LHCN-M2 (cell line): ENCODE results near the gene PDK4. TPM values are rescaled to one million over a fixed set of nuclear protein-coding genes. Genes with fewer than 3 reads are reported as not detected.
"Not testable (repeated sequence)": the region's sequence is repeated elsewhere in the genome, so short reads cannot be mapped to it uniquely, and the experiment has no call there.

Experiments
- DNase-seq: peaks from one replicate; pipeline ENCODE4 v3.0.0-alpha.2; 2012; ENCODE audit warnings: low read depth
- total RNA-seq: library from RNA; depleted of rRNA; stranded (reverse); fragments of >200 nt; gene quantifications from 2 replicates; pipeline ENCODE4 v1.2.3, GENCODE V29; 2014

The PDK4 gene
- total RNA-seq, 1 experiment from 2014 or later: 0.46 TPM

DNA sequence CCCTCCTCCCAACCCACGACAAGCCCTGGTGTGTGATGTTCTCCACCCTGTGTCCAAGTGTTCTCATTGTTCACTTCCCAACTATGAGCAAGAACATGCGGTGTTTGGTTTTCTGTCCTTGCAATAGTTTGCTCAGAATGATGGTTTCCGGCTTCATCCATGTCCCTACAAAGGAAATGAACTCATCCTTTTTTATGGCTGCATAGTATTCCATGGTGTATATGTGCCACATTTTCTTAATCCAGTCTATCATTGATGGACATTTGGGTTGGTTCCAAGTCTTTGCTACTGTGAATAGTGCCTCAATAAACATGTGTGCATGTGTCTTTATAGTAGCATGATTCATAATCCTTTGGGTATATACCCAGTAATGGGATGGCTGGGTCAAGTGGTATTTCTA lies 8.5 kb upstream of the PDK4 start:
- DNase-seq: not testable (repeated sequence)

GRCh38 chr7:95604397-95604796 lies 8.1 kb upstream of the PDK4 start:
- not testable (repeated sequence) for DNase-seq

GRCh38 chr7:95602421-95602820 lies 6.1 kb upstream of the PDK4 start:
- DNase-seq: no peak

GRCh38 chr7:95601316-95601715 lies 5.0 kb upstream of the PDK4 start:
- no peak for DNase-seq

DNA sequence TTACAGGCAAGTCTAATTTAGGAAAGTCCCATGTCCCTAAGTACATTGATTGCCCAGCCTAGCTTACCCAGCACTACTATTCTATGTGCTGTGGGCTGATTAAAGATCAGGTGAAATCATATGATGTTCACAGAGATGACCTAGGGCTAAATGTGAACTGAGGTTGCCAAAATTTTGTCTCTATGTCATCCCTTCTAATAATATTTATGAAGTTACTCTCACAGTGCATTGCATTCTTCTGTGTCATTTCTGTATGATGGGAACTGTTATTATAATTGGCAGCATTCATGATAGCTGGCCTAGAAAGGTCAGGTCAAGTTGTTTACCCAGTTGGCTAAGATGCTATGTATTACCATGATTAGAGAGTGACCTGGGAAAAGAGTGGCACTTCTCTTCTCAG lies 2.8 kb upstream of the PDK4 start:
- DNase-seq: no peak

DNA sequence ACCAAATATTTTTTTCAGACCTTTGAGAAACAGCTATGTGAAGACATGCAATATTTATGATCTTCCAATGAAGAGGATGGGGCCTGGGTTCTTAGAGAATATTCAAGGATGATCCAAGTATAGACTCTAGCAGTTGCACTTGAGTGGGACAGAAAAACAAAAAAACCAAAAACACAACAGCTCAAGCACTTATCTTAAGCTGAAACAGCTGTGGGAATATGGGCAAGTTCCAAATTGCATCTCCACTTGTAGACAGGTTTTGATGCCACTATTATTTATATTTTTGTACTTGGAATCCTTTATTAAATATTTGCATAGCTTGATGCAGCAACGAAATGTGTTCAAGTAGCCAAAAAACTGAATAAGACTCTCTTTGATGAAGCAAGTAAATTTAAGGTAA lies 2.2 kb upstream of the PDK4 start:
- DNase-seq: no peak

DNA sequence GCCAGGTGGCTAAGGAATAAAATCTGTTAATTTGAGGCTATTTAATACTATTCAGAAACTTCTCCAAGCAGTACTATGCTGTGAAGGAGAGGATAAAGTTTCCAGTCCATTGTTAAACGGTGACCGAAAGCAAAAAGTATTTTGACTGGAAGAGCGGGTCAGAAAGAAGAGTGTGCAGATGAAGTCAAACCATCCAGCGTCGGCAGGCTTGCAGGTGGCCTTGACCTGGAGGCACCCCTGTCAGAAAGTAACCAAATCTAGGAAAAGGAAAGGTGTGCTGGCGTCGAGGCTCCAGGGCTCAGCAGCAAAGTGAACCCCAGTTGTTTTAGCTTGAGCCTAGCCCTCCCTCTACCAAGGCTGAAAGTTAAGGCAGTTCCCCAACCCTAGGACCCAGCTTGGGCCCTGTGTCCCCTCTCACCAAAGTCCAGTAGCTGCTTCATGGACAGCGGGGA lies 544 bp downstream of the PDK4 start:
- DNase-seq: no peak

- DNase-seq: no peak
Observed at GRCh38 chr7:95594185-95594584, 2.1 kb downstream of the PDK4 start.

- DNase-seq: no peak
Observed at GRCh38 chr7:95593343-95593742, 3.0 kb downstream of the PDK4 start.

GRCh38 chr7:95592570-95592969 lies 3.7 kb downstream of the PDK4 start:
- no peak for DNase-seq

- no peak for DNase-seq
Observed at GRCh38 chr7:95590387-95591248, 5.7 kb downstream of the PDK4 start.

DNA sequence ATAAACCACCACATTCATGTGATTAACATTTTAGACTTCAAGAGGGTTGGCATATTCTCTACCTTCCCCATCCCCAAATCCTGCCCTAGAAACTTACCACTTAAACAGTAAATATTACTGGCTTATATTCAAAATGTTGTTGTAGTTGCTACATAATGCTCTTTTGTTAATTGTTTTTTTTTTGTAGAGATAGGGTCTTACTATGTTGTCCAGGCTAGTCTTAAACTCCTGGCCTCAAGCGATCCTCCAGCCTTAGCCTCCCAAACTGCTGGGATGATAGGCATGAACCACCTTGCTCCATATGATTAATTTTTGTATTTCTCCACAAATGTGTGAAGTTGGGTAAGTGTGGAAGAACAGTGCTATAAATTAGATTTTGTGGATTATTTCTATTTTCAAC lies 6.5 kb downstream of the PDK4 start:
- DNase-seq: no peak

DNA sequence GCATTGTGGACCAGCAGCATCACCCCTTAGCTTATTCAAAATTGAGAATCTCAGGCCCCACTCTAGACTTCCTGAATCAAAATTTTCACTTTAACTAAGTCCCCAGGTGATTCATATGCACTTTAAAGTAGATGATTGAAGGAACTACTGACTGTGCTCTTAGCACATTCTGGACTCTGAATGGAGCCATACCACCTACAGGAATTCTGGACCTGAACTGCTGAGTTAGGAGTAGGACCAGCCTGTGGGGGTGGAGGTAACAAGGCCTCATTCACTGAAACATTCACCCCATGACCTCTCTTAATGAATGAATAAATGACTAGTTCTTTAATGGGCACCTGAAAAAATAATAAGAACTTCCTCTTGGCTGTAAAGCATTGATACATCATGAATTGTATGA lies 7.3 kb downstream of the PDK4 start:
- no peak for DNase-seq

GRCh38 chr7:95586951-95587301 lies 9.4 kb downstream of the PDK4 start:
- no peak for DNase-seq

DNA sequence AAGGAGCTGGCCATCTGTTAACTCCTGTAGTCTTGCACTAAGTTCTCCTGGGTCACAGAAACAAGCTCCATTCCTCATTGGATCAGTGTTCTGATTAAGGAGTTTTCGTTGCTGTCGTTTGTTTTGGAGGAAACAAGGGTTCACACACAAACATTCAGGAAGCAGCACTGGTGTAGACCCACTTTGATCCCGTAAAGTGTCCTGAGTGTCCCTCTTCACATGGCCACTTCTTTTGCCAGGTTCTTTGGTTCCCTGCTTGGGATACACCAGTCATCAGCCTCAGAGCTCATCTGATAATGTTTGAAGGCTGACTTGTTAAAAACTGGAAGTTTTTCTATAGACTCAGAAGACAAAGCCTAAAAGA lies 10.9 kb downstream of the PDK4 start:
- no peak for DNase-seq

DNA sequence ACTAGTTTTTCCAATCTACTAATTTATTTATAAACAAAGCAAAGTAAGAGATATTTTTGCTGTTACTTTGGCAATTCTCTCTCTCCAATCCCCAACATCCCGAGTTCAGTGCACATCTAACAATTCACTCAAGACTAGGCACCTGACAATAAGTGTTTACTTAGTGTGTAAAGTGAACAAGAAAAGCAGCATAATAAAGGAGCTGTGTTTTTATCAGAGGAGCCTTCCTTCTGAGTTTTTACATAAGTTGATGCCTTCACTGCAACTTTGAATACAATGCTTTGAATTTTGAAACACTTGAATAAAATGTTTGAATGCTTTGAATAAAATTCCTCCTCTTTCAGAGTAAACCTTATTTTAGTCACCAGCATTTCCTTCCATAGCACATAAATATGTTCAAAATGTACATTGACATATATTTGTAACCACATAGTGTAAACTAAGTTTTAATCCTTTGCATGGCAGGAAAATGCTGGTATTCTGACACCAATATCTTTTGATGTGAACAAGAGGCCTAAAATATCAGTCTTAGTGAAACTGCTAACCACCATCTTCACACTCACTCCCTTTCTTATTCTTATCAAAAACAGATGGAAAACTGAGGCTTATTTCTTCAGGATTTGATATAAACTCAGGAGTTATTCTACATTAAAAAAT lies 11.4 kb downstream of the PDK4 start:
- no peak for DNase-seq

DNA sequence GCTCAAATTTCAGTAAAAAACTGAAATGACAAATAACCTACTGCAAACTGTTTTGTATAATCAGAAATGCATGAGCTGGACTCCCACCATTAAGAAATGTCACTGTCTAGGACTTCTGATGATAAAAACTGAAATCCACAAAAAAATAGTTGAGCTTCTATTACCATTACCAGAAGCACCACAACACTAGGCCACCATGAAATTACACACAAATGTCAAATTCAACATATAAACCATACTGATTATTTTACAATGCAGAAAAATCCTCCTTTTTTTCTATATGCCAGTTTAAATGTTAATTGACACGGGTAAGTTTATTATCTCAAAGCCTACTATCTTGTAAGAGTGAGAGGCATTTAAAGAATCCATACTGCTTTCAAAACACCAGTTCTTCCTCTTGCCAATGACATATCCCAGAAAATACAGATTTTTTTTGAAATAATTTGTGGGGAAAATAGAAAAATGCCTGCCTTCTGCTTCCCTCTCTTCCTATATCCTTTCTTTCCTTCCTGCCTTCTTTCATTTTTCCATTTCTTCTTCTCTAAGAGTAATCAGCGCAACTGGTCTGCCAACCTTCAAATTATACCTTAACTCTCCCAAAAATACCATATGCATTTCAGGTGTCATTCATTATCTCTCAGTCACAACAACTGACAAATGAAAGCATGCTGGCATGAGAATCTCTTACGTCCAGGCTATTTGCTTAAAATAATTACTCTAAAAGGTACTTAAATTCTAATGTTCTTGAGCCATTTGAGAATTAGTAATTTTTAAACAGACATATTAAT lies 12.3 kb downstream of the PDK4 start:
- DNase-seq: no peak

- DNase-seq: no peak
Observed at GRCh38 chr7:95582578-95583293, 13.6 kb downstream of the PDK4 start.

GRCh38 chr7:95581467-95581866 lies 14.8 kb downstream of the PDK4 start:
- no peak for DNase-seq

- no peak for DNase-seq
Observed at GRCh38 chr7:95579318-95579717, 17.0 kb downstream of the PDK4 start.

DNA sequence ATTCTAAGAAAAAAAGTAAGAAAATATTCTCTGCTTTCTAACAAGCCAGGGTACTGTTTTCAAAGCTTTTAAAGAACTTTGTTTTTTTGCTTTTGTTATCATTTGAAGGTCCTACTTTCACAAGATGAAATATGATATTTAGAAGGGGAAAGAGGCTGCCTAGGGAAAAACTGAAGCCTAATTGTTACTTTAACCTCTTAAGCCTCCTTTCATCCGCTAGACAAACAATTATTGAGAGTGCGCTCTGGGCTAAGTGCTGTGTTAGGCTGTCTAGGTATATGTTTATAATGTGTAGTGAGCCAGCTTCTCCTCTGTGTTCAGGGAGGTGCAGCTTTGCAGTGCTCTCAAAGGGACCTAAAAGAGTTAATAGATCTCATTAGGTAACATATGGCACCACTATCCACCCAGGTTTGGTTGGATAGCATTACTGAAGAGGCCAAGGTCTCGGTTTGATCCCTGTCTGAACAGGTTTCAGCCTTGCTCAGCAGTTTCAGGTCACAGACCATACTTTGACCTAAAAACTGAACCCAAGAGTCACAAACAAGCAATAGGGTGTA lies 17.9 kb downstream of the PDK4 start:
- DNase-seq: no peak

GRCh38 chr7:95577137-95577536 lies 19.2 kb downstream of the PDK4 start:
- DNase-seq: no peak
